Measurements from ENCODE around the gene GRIK1.

The GRIK1 gene

GRCh38 chr21:29582855-29583254 lies 356.9 kb downstream of the GRIK1 start:
- no peak for DNase-seq

GRCh38 chr21:29581393-29581792 lies 358.4 kb downstream of the GRIK1 start:
- no peak for DNase-seq

DNA sequence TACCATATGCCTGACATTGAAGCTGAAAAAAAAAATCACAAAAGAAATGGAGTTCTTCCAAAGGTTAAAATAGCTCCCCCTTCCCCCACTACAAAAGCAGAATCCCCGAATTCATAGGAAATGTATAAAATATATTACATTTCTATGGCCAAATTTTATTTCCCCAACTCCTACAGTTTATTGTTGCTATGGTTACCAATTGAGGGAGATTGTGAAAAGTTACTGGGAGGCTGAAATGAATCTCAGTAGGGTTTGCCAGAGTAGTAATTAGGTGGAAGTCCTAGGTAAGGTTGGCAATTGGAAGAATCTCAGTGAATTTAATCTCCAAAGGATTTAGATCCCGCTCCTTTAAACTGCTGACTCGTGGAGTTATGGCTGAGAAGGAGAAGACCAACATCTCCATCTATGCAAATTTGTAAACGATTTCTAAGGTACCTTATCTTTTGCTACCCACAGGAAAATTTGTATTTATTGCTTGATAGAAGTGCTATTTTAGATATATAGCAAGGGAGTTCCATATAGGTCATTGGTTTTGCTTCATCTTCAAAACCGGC lies 359.0 kb downstream of the GRIK1 start:
- no peak for DNase-seq

GRCh38 chr21:29578306-29578705 lies 361.5 kb downstream of the GRIK1 start:
- no peak for DNase-seq

GRCh38 chr21:29571949-29572348 lies 367.8 kb downstream of the GRIK1 start:
- no peak for DNase-seq

DNA sequence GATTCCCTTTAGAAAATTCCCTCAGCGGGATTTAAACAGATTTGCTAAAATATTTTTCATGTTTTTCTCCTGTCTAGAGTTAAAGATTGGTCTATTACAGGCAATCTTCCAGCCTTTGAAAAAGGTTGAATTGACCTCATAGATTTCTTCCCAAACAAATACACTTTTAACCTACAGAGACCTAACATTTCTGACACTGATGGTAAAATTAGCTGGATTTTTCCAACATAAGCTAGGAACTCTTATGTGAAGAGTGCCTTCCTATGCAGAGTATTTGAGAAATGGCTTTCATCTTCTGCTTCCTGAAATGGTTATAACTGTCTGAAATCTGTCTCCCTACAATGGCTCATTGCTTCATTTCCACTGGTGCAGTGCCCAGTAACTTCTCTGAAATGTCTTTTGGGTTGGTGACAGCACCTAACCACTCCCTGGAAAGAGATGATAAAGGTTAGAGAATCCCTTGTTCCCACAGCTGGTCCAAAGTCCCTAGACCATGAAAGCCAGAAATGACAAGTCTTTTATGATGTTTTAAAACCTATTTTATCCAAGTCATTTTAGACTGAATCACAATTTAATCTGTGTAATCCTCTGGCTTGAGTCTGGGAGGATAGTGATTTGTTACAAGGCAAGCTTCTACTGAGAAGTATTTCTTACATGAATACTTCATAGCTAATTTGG lies 371.6 kb downstream of the GRIK1 start:
- no peak for DNase-seq

GRCh38 chr21:29557931-29558725 lies 381.7 kb downstream of the GRIK1 start:
- DNase-seq: no peak

GRCh38 chr21:29557200-29557599 lies 382.6 kb downstream of the GRIK1 start:
- no peak for DNase-seq

DNA sequence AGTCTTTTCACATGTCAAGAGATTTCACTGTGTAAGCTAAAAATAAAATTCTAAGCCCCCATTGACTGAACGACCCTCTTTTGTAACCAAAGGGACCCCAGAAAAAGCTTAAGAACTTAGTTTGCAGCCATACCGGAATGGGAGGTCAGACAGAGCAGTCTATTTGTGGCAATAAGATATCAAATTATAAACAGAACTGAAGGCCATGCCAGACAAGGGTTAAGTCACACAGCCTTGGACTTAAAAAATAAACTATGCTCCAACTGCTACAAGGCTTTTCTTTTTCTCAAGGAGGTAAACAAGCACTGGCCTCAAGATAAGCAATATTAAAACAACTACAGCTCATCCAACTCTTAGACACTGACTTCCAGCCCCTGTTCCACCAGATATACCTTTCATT lies 384.2 kb downstream of the GRIK1 start:
- no peak for DNase-seq

- no peak for DNase-seq
Measured at GRCh38 chr21:29550205-29550604, 389.6 kb downstream of the GRIK1 start.

DNA sequence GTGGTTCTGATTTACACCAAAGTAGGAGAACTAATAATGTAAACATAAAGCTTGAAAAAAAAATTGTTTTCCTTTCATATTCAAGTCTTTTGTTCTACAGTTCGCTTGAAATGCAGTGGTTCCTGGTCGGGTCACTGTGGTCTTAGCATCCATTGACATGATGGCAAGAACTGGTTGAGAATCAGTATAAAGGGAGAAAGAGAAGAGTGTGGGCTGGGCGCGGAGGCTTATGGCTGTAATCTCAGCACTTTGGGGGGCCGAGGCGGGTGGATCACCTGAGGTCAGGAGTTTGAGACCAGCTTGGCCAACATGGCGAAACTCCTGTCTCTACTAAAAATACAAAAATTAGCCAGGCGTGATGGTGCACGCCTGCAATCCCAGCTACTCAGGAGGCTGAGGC lies 390.2 kb downstream of the GRIK1 start:
- no peak for DNase-seq

- DNase-seq: no peak
Measured at GRCh38 chr21:29547998-29548397, 391.8 kb downstream of the GRIK1 start.

GRCh38 chr21:29546071-29546470 lies 393.7 kb downstream of the GRIK1 start:
- DNase-seq: no peak

- DNase-seq: no peak
Measured at GRCh38 chr21:29540289-29540688, 399.5 kb downstream of the GRIK1 start.

DNA sequence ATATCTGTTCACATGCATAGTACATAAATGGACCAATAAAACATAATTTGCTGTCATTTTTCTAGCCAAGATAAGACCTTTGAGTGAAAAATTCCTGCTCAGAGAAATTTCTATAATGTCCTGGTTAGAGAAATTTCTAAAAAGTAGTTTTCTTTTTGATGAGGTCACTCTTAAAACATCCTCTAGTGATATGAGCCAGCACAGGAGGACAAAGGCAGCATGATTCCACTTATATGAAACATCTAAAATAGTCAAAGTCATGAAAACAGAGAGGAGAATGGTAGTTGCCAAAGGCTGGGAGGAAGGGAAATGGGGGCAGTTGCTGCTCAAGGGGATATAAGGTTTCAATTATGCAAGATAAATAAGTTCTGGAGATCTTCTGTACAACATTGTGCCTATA lies 401.7 kb downstream of the GRIK1 start:
- no peak for DNase-seq

DNA sequence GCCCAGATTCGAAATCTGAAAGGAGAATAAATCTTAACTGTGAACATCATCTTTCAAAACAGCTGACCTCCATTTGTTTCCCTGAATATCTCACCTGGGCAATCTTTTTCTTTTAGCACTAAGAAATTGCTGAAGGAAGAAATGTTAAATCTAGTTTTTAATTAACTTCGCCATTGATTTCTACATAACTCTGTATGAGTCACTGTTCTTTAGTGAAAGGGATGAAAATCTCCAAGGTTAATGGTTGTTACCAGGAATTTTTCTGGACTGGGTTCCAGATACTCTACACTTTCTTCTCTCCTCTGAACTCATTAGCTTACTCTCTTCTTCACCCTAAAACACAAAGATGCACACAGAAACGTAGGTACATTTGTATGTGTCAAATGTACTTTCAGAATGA lies 405.3 kb downstream of the GRIK1 start:
- no peak for DNase-seq

DNA sequence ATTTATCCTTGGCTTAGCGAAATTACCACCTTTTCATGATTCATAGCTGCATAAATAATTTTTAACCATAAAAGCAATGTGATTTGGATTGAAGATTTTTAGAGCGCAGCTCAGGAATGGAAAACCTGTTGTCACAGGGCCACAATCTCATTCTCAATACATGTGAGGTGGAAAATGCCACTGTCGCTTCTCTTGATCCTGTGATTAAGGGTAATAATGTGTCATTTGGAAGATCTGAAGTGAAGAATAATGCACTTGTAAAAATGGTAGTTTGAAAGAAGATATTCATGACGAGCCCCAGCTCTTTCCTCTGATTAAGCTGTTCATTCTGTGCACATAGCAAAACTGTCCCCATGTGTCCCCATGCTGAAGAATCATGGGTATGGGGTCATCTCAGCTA lies 410.7 kb downstream of the GRIK1 start:
- no peak for DNase-seq

DNA sequence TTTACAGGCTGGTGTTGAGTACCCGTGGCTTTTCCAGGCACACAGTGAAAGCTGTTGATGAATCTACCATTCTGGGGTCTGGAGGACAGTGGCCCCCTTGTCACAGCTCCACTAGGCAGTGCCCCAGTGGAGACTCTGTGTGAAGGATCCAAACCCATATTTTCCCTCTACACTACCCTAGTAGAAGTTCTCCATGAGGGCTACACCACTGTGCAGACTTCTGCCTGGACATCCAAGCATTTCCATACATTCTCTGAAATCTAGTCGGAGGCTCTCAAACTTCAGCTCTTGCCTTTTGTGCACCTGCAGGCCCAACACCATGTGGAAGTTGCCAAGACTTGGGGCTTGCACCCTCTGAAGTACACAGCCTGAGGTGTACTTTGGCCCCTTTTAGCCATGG lies 413.3 kb downstream of the GRIK1 start:
- DNase-seq: no peak

GRCh38 chr21:29524055-29524454 lies 415.7 kb downstream of the GRIK1 start:
- DNase-seq: no peak

DNA sequence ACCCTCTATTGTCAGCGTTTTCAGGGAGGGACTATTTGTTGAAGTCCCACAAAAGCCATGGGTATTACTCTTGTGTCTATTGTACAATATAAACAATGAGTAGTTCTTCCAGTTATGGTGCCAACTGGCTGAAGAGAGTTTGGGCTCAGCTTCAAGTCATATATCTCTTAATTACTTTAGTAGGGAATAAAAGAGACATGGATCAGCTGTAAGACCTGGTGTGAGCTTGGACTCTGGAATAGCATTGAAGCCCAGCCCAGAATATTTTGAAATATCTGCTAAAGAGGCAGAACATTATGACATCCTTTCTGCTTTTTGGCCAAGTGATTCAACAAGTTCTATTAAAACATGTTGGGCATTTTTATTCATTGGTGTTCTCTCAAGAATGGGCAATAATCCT lies 416.1 kb downstream of the GRIK1 start:
- no peak for DNase-seq

- no peak for DNase-seq
Measured at GRCh38 chr21:29521872-29522271, 417.9 kb downstream of the GRIK1 start.

- no peak for DNase-seq
Measured at GRCh38 chr21:29520171-29520570, 419.6 kb downstream of the GRIK1 start.

GRCh38 chr21:29514652-29515247 lies 425.0 kb downstream of the GRIK1 start:
- no peak for DNase-seq

DNA sequence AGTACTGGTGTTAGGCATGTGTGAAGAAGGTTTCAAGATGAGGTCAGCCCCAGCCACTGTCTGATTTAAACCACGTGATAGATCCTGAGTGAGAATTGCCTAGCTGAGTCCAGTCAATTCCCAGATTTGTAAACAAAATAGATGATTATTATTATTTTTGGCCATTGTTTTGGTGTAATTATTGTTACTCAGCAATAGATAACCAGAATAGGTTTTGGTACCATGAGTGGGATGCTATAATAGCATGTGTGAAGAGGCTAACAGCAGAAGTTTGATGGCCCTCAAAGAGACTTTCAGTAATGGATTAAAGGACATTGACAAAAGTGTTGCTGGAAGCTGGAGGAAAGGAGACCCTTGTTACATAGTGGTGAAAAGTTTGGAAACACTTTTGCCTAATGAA lies 426.3 kb downstream of the GRIK1 start:
- no peak for DNase-seq

Data from stimulated activated CD4-positive, alpha-beta T cell treated with anti-CD3 and anti-CD28 coated beads, Interleukin-2, amount 100 ng/mL, for 24 hours (primary cell).